HepG2 (cell line): ENCODE data around the gene TM9SF2. TPM values are rescaled to one million over a fixed set of nuclear protein-coding genes. Genes with fewer than 3 reads are reported as not detected.

Source experiments
- HHEX ChIP-seq: IDR thresholded peaks from 2 replicates; pipeline ENCODE4 v1.6.1; 2016; ENCODE audit warnings: control low read depth
- MTF2 ChIP-seq: sonication (generic); formaldehyde crosslinking; IDR thresholded peaks from 2 replicates; pipeline ENCODE4 v1.5.0; 2020; ENCODE audit warnings: missing genetic modification reagents, borderline replicate concordance
- POLR2A ChIP-seq, 2 experiments: IDR thresholded peaks; 2 replicates each; pipeline ENCODE4 v1.6.1; 2011; ENCODE audit warnings: low read depth in 2 of 2, low read length in 2 of 2, mild to moderate bottlenecking in 1 of 2, moderate library complexity in 1 of 2; ENCODE audit not compliant: insufficient read depth in 1 of 2
- RAD21 ChIP-seq: fragments of 450-650 bp; formaldehyde crosslinking; IDR thresholded peaks from 2 replicates; pipeline ENCODE4 v1.5.0; 2020; ENCODE audit warnings: mild to moderate bottlenecking
- SP2 ChIP-seq: sonication (generic); formaldehyde crosslinking; IDR thresholded peaks from 2 replicates; pipeline ENCODE4 v1.5.1; 2020; ENCODE audit warnings: mild to moderate bottlenecking, missing genetic modification reagents
- ZNF460 ChIP-seq: sonication (generic); formaldehyde crosslinking; IDR thresholded peaks from 2 replicates; pipeline ENCODE4 v1.5.1; 2020; ENCODE audit warnings: missing genetic modification reagents, mild to moderate bottlenecking, borderline replicate concordance
- ZNF484 ChIP-seq: sonication (generic); formaldehyde crosslinking; IDR thresholded peaks from 2 replicates; pipeline ENCODE4 v1.5.1; 2020; ENCODE audit warnings: mild to moderate bottlenecking, low read depth, missing genetic modification reagents, borderline replicate concordance
- ZNF570 ChIP-seq: sonication (generic); formaldehyde crosslinking; IDR thresholded peaks from 2 replicates; pipeline ENCODE4 v1.4.0; 2020; ENCODE audit warnings: mild to moderate bottlenecking, missing genetic modification reagents, borderline replicate concordance
- ZNF614 ChIP-seq: IDR thresholded peaks from 2 replicates; pipeline ENCODE4 v1.6.1; 2018; ENCODE audit warnings: missing biosample characterization, missing genetic modification reagents, inconsistent platforms, borderline replicate concordance
- ZNF616 ChIP-seq: sonication (generic); formaldehyde crosslinking; IDR thresholded peaks from 2 replicates; pipeline ENCODE4 v1.5.0; 2020; ENCODE audit warnings: low read depth, mild to moderate bottlenecking, missing genetic modification reagents
- ZSCAN30 ChIP-seq: sonication (generic); formaldehyde crosslinking; IDR thresholded peaks from 2 replicates; pipeline ENCODE4 v1.5.0; 2020; ENCODE audit warnings: mild to moderate bottlenecking, missing genetic modification reagents
- polyA plus RNA-seq, 8 experiments: library from polyadenylated mRNA; depleted of rRNA in 3 of 8; stranded (reverse) in 7 of 8; unstranded in 1 of 8; fragments of >200 nt; fragmentation: Illumina TruSeq in 4 of 8; extraction: Trizol in 4 of 8; gene quantifications; 2 replicates each; pipeline versions ENCODE4 v1.2.1 to v1.2.3, GENCODE V29; 2011 to 2016; ENCODE audit warnings: low read depth in 4 of 8, missing spikeins in 1 of 8, mixed read lengths in 1 of 8; ENCODE audit not compliant: insufficient read depth in 1 of 8
- total RNA-seq, 5 experiments: library from RNA; depleted of rRNA; stranded (reverse); fragments of >200 nt; fragmentation: Illumina TruSeq; extraction: Trizol; gene quantifications; 2 replicates each; pipeline ENCODE4 v1.2.3, GENCODE V29; 2016; ENCODE audit warnings: low read depth in 1 of 5
- TF ChIP-seq, protein P1 (sequence below): sonication (generic); formaldehyde crosslinking; IDR thresholded peaks from 2 replicates; pipeline ENCODE4 v1.8.1; 2023; ENCODE audit warnings: mild to moderate bottlenecking, missing genetic modification reagents, borderline replicate concordance
- TF ChIP-seq, protein P2 (sequence below), 2 experiments: sonication (generic) in 1 of 2; formaldehyde crosslinking in 1 of 2; IDR thresholded peaks; 2 replicates each; pipeline versions ENCODE4 v1.5.1 to v1.6.1; 2011 to 2020; ENCODE audit warnings: borderline replicate concordance in 1 of 2, low read depth in 1 of 2, low read length in 1 of 2, mild to moderate bottlenecking in 1 of 2, missing genetic modification reagents in 1 of 2, moderate library complexity in 1 of 2
- TF ChIP-seq, protein P3 (sequence below): sonication (generic); formaldehyde crosslinking; IDR thresholded peaks from 2 replicates; pipeline ENCODE4 v1.4.0; 2020; ENCODE audit warnings: missing genetic modification reagents
- TF ChIP-seq, protein P4 (sequence below): sonication (generic); formaldehyde crosslinking; IDR thresholded peaks from 2 replicates; pipeline ENCODE4 v1.4.0; 2020; ENCODE audit warnings: missing genetic modification reagents, mild to moderate bottlenecking, borderline replicate concordance
- TF ChIP-seq, protein P5 (sequence below): sonication (generic); formaldehyde crosslinking; IDR thresholded peaks from 2 replicates; pipeline ENCODE4 v1.8.0; 2022; ENCODE audit warnings: mild to moderate bottlenecking, missing genetic modification reagents
- TF ChIP-seq, protein P6 (sequence below): IDR thresholded peaks from 2 replicates; pipeline ENCODE4 v1.6.1; 2012; ENCODE audit warnings: low read depth, low read length, improper control_type of control experiment

TM9SF2 gene
- total and polyA plus RNA-seq, 2 of the 13 experiments (the other 11 are each of a cell fraction or from before 2014, with no cell fraction given), result 94.1 to 123 TPM

DNA sequence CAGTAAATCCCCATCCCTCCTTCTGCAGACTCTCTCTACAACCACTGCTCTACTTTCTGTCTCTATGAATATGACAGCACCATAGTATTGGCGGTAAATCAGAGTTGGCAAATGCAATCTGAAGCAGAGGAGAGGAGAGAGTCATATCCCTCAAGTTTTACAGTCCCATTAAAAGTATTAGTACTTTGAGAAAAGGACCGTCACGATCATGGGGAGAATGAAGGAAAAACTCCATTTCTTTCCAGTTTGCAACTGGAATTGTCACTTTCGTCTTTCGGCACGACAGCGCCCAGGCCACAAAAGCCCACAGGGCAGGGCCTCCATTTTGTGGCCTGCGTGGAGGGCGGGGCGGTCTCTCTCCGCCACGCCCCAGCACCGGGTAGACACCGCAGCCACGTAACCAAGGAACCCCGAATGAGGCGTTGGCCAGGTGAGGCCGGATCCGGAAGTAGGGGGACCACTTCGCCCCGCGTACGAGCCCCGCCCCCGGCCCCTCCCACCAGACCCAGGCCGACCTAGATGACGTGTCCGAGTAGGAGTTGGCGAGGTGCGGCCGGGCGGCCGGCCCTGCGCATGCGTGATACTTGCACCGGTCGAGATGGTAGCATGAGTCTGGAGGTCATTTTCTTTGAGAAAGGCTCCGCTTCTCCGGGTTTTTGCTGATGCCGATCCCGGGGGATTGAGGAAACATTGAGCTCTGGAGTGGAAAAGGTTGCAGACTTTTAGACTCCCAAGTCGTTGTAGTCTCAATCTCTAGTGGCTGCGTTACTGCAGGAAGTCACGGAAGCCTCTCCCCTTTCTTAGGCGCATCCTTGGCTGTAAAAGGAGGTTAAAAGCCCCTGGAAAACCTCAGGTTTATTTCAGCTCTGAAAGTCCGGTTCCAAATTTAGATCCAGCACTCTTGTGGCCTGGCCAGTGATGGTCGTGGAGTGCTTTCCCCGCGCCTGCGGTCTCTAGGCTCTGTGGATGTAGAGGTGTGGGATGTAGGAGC is 2.8 kb upstream of the TM9SF2 start (continued):
- TF ChIP-seq SP2 (peak; percentile 70), ZNF484 (CRISPR knock-in tag) (no peak), ZSCAN30 (0 out of 2 replicates have a peak, but pooled peaks have one; percentile 13), HHEX (no peak), ZNF614 (CRISPR knock-in tag) (peak; percentile 74; the same call in 1 of the 2 replicates), ZNF460 (CRISPR knock-in tag) (0 out of 2 replicates have a peak, but pooled peaks have one; percentile 13), ZNF570 (CRISPR knock-in tag) (no peak), MTF2 (CRISPR knock-in tag) (no peak), RAD21 (CRISPR knock-in tag) (no peak), POLR2A (IDR thresholded peaks at IDR 0.05; ENCODE audit: insufficient read depth in 1 of 2, low read depth in 2 of 2, low read length in 2 of 2) (peak; percentile 61 to 73), ZNF616 (no peak)
- TF ChIP-seq, protein P1, sequence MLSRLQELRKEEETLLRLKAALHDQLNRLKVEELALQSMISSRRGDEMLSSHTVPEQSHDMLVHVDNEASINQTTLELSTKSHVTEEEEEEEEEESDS (CRISPR knock-in tag), result 0 out of 2 replicates have a peak, but pooled peaks have one; percentile 2
- TF ChIP-seq, protein P2, sequence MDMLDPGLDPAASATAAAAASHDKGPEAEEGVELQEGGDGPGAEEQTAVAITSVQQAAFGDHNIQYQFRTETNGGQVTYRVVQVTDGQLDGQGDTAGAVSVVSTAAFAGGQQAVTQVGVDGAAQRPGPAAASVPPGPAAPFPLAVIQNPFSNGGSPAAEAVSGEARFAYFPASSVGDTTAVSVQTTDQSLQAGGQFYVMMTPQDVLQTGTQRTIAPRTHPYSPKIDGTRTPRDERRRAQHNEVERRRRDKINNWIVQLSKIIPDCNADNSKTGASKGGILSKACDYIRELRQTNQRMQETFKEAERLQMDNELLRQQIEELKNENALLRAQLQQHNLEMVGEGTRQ (IDR thresholded peaks at IDR 0.05; ENCODE audit: low read depth, low read length), result no peak
- TF ChIP-seq, protein P2 (CRISPR knock-in tag; IDR thresholded peaks at IDR 0.05; ENCODE audit: borderline replicate concordance), result no peak
- TF ChIP-seq, protein P3, sequence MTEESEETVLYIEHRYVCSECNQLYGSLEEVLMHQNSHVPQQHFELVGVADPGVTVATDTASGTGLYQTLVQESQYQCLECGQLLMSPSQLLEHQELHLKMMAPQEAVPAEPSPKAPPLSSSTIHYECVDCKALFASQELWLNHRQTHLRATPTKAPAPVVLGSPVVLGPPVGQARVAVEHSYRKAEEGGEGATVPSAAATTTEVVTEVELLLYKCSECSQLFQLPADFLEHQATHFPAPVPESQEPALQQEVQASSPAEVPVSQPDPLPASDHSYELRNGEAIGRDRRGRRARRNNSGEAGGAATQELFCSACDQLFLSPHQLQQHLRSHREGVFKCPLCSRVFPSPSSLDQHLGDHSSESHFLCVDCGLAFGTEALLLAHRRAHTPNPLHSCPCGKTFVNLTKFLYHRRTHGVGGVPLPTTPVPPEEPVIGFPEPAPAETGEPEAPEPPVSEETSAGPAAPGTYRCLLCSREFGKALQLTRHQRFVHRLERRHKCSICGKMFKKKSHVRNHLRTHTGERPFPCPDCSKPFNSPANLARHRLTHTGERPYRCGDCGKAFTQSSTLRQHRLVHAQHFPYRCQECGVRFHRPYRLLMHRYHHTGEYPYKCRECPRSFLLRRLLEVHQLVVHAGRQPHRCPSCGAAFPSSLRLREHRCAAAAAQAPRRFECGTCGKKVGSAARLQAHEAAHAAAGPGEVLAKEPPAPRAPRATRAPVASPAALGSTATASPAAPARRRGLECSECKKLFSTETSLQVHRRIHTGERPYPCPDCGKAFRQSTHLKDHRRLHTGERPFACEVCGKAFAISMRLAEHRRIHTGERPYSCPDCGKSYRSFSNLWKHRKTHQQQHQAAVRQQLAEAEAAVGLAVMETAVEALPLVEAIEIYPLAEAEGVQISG (CRISPR knock-in tag), result peak; percentile 64
- TF ChIP-seq, protein P4, sequence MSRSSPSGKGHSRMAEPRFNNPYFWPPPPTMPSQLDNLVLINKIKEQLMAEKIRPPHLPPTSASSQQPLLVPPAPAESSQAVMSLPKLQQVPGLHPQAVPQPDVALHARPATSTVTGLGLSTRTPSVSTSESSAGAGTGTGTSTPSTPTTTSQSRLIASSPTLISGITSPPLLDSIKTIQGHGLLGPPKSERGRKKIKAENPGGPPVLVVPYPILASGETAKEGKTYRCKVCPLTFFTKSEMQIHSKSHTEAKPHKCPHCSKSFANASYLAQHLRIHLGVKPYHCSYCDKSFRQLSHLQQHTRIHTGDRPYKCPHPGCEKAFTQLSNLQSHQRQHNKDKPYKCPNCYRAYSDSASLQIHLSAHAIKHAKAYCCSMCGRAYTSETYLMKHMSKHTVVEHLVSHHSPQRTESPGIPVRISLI, result 0 out of 2 replicates have a peak, but pooled peaks have one; percentile 29
- TF ChIP-seq, protein P5, sequence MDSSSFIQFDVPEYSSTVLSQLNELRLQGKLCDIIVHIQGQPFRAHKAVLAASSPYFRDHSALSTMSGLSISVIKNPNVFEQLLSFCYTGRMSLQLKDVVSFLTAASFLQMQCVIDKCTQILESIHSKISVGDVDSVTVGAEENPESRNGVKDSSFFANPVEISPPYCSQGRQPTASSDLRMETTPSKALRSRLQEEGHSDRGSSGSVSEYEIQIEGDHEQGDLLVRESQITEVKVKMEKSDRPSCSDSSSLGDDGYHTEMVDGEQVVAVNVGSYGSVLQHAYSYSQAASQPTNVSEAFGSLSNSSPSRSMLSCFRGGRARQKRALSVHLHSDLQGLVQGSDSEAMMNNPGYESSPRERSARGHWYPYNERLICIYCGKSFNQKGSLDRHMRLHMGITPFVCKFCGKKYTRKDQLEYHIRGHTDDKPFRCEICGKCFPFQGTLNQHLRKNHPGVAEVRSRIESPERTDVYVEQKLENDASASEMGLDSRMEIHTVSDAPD (CRISPR knock-in tag), result peak; percentile 58; the same call in 1 of the 2 replicates
- TF ChIP-seq, protein P6, sequence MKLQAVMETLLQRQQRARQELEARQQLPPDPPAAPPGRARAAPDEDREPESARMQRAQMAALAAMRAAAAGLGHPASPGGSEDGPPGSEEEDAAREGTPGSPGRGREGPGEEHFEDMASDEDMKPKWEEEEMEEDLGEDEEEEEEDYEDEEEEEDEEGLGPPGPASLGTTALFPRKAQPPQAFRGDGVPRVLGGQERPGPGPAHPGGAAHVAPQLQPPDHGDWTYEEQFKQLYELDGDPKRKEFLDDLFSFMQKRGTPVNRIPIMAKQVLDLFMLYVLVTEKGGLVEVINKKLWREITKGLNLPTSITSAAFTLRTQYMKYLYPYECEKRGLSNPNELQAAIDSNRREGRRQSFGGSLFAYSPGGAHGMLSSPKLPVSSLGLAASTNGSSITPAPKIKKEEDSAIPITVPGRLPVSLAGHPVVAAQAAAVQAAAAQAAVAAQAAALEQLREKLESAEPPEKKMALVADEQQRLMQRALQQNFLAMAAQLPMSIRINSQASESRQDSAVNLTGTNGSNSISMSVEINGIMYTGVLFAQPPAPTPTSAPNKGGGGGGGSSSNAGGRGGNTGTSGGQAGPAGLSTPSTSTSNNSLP, result peak; percentile 55; the same call in 1 of the 2 replicates
